ENCODE measurements around the gene SPO11. TPM values are rescaled to one million over a fixed set of nuclear protein-coding genes. Genes with fewer than 3 reads are reported as not detected.

SPO11 gene
- total and polyA plus RNA-seq, 2 experiments from 2014 or later = not detected

- no peak for ATAC-seq
These were observed 18.6 kb upstream of the SPO11 start for GRCh38 chr20:57310821-57311514.

GRCh38 chr20:57312138-57312537 is 17.5 kb upstream of the SPO11 start:
- H4K20me1 ChIP-seq (replicated peaks; ENCODE audit: insufficient read depth) = no peaks in the 10 kb centered on the region
- no peak overlapping the region for H3K4me3 ChIP-seq
- Mint-ChIP-seq H3K4me3 (no peak overlapping the region), H3K9me3 (no peaks in the 10 kb centered on the region), H3K27me3 (ENCODE audit: insufficient read depth, low read depth, poor library complexity) (no peaks in the 10 kb centered on the region), H3K4me1 (no peaks in the 10 kb centered on the region), H3K36me3 (ENCODE audit: low read depth) (no peaks in the 10 kb centered on the region), H3K27ac (no peak overlapping the region)
- H3K27ac ChIP-seq (ENCODE audit: low read depth) = no peak overlapping the region
- no peaks in the 10 kb centered on the region for H3K9me2 ChIP-seq (ENCODE audit: insufficient read depth)
- no peaks in the 10 kb centered on the region for H3K36me3 ChIP-seq (ENCODE audit: insufficient read depth)
- DNase-seq (ENCODE audit: low spot score) (no peak), ATAC-seq (no peak)
- no peak for TF ChIP-seq ZNF331 (CRISPR knock-in tag; IDR thresholded peaks at IDR 0.05; ENCODE audit: low read depth)
- TF ChIP-seq NANOG (IDR thresholded peaks at IDR 0.05; ENCODE audit: borderline replicate concordance) = no peak
- no peak for TF ChIP-seq JUNB (IDR thresholded peaks at IDR 0.05; ENCODE audit: unreplicated experiment)
- TF ChIP-seq ZNF462 (CRISPR knock-in tag; IDR thresholded peaks at IDR 0.05) = no peak
- no peak for TF ChIP-seq CTCF (conservative IDR thresholded peaks at IDR 0.05; ENCODE audit: low read depth in 2 of 2)
- no peak for TF ChIP-seq ETS1 (IDR thresholded peaks at IDR 0.05)
- TF ChIP-seq CREB1 (CRISPR knock-in tag; IDR thresholded peaks at IDR 0.05; ENCODE audit: low read depth) = no peak
- no peak for TF ChIP-seq ZNF114 (CRISPR knock-in tag; IDR thresholded peaks at IDR 0.05)
- TF ChIP-seq EZH2phosphoT487 (IDR thresholded peaks at IDR 0.05; ENCODE audit: unreplicated experiment) = no peak
- TF ChIP-seq EZH2 (IDR thresholded peaks at IDR 0.05; ENCODE audit: low read depth, unreplicated experiment) = no peak
- TF ChIP-seq STAT1 (IDR thresholded peaks at IDR 0.05; ENCODE audit: unreplicated experiment) = no peak
- no peaks in the 10 kb centered on the region for H3K27me3 ChIP-seq (ENCODE audit: insufficient read depth)
- no peaks in the 10 kb centered on the region for H3F3A ChIP-seq (replicated peaks; ENCODE audit: low read depth)
- H3K4me2 ChIP-seq = no peak overlapping the region
- H2AFZ ChIP-seq = no peak overlapping the region
- H3K4me1 ChIP-seq (ENCODE audit: insufficient read depth) = no peaks in the 10 kb centered on the region
- H3K79me2 ChIP-seq (replicated peaks; ENCODE audit: insufficient read depth) = no peaks in the 10 kb centered on the region

More at GRCh38 chr20:57310821-57311514, 18.6 kb upstream of the SPO11 start:
- Mint-ChIP-seq H3K36me3 (ENCODE audit: low read depth) (no peaks in the 10 kb centered on the region), H3K4me3 (no peak overlapping the region), H3K27ac (no peak overlapping the region), H3K4me1 (no peaks in the 10 kb centered on the region), H3K27me3 (ENCODE audit: insufficient read depth, low read depth, poor library complexity) (no peaks in the 10 kb centered on the region), H3K9me3 (no peaks in the 10 kb centered on the region)
- Histone ChIP-seq H3F3A (replicated peaks; ENCODE audit: low read depth) (no peaks in the 10 kb centered on the region), H3K4me1 (ENCODE audit: insufficient read depth) (no peaks in the 10 kb centered on the region), H4K20me1 (replicated peaks; ENCODE audit: insufficient read depth) (no peaks in the 10 kb centered on the region), H3K27me3 (ENCODE audit: insufficient read depth) (no peaks in the 10 kb centered on the region), H2AFZ (no peak overlapping the region), H3K36me3 (ENCODE audit: insufficient read depth) (no peaks in the 10 kb centered on the region), H3K9me2 (ENCODE audit: insufficient read depth) (no peaks in the 10 kb centered on the region), H3K4me2 (no peak overlapping the region), H3K27ac (ENCODE audit: low read depth) (no peak overlapping the region), H3K4me3 (no peak overlapping the region), H3K79me2 (replicated peaks; ENCODE audit: insufficient read depth) (no peaks in the 10 kb centered on the region)
- DNase-seq (ENCODE audit: low spot score) = no peak
- TF ChIP-seq STAT1 (IDR thresholded peaks at IDR 0.05; ENCODE audit: unreplicated experiment) = no peak
- TF ChIP-seq POLR2AphosphoS5 (IDR thresholded peaks at IDR 0.05; ENCODE audit: low read depth) = no peak

All from GM23338 (cell line).